Measurements from ENCODE around the gene PTGER1. TPM values are rescaled to one million over a fixed set of nuclear protein-coding genes. Genes with fewer than 3 reads are reported as not detected.

PTGER1 gene
- total and polyA plus RNA-seq, 2 of the 13 experiments (the other 11 are each of a cell fraction or from before 2014, with no cell fraction given) = 0.13 TPM; not detected in 1

DNA sequence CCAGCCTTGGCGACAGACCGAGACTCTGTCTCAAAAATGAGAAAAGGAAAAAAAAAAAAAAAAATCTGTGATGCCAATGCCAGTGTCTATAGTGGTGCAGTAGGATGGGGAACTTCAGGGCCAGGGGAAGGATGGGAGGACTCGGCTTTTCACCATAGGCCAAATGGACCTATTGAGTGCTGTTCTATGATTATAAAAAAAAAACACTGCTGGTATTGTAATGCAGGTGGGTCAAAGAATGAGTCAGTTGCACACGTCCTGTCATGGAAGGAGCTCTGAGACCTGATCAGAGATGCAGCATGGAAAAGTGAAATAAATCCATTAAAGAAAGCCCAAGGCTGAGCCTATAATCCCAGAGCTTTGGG lies 36.1 kb upstream of the PTGER1 start:
- Histone ChIP-seq H3K9me3 (ENCODE audit: low read length) (no peaks in the 10 kb centered on the region), H3K4me3 (replicated peaks in 1 of 3; ENCODE audit: insufficient read depth in 1 of 3, low read depth in 2 of 3, low read length in 3 of 3) (peak overlapping the region in 2 of 3 experiments; percentile 30 to 47; a peak in 1 of 6 replicates), H3K36me3 (replicated peaks in 1 of 2; ENCODE audit: control insufficient read depth in 1 of 2, insufficient read depth in 2 of 2, low read length in 2 of 2) (peaks cover 9 to 22% of the 10 kb centered on the region in 2 experiments), H3K4me2 (ENCODE audit: low read depth, low read length) (peak overlapping the region; percentile 73), H3K4me1 (ENCODE audit: insufficient read depth, low read length) (peaks cover 98% of the 10 kb centered on the region), H3K9ac (ENCODE audit: insufficient read depth, low read depth, low read length) (no peak overlapping the region), H3K27me3 (ENCODE audit: control insufficient read depth in 1 of 2, insufficient read depth in 2 of 2, low read length in 2 of 2) (no peaks in the 10 kb centered on the region), H3K27ac (ENCODE audit: extremely low read length, insufficient read depth, low read length) (no peak overlapping the region), H2AFZ (ENCODE audit: low read length) (no peak overlapping the region), H4K20me1 (ENCODE audit: insufficient read depth, low read length) (peaks cover 22% of the 10 kb centered on the region), H3K79me2 (ENCODE audit: insufficient read depth, low read length) (peaks cover 21% of the 10 kb centered on the region)
- intact Hi-C loops (cut with micrococcal nuclease; ENCODE audit: unreplicated experiment) = no loop called here
- CTCF ChIA-PET (ENCODE audit: low intra/inter-chr PET ratio, low total read pairs) = no interaction called here
- no TSS peak for BruUV-seq (replicated peaks)
- no peak for DNase-seq (ENCODE audit: low spot score)
- in situ Hi-C loops (cut with HindIII; ENCODE audit: extremely low pct_ligation_motif_present, low pct_unique_long_range_greater_than_20kb) = no loop called here
- no peak for TF ChIP-seq ZNF775 (CRISPR knock-in tag; IDR thresholded peaks at IDR 0.05; ENCODE audit: borderline replicate concordance)
- TF ChIP-seq, protein P1, sequence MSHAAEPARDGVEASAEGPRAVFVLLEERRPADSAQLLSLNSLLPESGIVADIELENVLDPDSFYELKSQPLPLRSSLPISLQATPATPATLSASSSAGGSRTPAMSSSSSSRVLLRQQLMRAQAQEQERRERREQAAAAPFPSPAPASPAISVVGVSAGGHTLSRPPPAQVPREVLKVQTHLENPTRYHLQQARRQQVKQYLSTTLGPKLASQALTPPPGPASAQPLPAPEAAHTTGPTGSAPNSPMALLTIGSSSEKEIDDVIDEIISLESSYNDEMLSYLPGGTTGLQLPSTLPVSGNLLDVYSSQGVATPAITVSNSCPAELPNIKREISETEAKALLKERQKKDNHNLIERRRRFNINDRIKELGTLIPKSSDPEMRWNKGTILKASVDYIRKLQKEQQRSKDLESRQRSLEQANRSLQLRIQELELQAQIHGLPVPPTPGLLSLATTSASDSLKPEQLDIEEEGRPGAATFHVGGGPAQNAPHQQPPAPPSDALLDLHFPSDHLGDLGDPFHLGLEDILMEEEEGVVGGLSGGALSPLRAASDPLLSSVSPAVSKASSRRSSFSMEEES (CRISPR knock-in tag; IDR thresholded peaks at IDR 0.05) = no peak
- TF ChIP-seq, protein P2, sequence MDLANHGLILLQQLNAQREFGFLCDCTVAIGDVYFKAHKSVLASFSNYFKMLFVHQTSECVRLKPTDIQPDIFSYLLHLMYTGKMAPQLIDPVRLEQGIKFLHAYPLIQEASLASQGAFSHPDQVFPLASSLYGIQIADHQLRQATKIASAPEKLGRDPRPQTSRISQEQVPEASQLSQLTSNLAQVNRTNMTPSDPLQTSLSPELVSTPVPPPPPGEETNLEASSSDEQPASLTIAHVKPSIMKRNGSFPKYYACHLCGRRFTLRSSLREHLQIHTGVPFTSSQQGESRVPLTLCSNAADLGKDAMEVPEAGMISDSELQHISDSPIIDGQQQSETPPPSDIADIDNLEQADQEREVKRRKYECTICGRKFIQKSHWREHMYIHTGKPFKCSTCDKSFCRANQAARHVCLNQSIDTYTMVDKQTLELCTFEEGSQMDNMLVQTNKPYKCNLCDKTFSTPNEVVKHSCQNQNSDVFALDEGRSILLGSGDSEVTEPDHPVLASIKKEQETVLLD (CRISPR knock-in tag; IDR thresholded peaks at IDR 0.05; ENCODE audit: low read depth) = no peak
- no peak for TF ChIP-seq ZBTB8A (CRISPR knock-in tag; IDR thresholded peaks at IDR 0.05; ENCODE audit: borderline replicate concordance, low read depth)
- TF ChIP-seq AKAP8 (CRISPR knock-in tag; IDR thresholded peaks at IDR 0.05) = no peak
- no peak for TF ChIP-seq CHD2 (IDR thresholded peaks at IDR 0.05; ENCODE audit: low read depth, low read length)
- TF ChIP-seq KDM5A (IDR thresholded peaks at IDR 0.05; ENCODE audit: borderline replicate concordance, low read length) = no peak
- 30% methylated on average over 4 of the region's 4 CpGs for WGBS (ENCODE audit: low lambda C conversion rate)
- no peak for ATAC-seq
- no peak for FAIRE-seq
- POLR2A ChIA-PET = interaction anchor here (1.1 to 5.7 kb wide), 2 partner anchors 13 to 25 kb away, joined by 3 to 38 read pairs; partner anchors contain the start of gene GIPC1
